Measurements from ENCODE around the gene DNAJC2.
"Not testable (repeated sequence)": the region's sequence is repeated elsewhere in the genome, so short reads cannot be mapped to it uniquely, and the experiment has no call there.

Gene DNAJC2

GRCh38 chr7:103264054-103264453, 80.5 kb downstream of the DNAJC2 start:
- not testable (repeated sequence) for DNase-seq (ENCODE audit: low read depth)
